Measurements from ENCODE around the gene GP9.

The GP9 gene

DNA sequence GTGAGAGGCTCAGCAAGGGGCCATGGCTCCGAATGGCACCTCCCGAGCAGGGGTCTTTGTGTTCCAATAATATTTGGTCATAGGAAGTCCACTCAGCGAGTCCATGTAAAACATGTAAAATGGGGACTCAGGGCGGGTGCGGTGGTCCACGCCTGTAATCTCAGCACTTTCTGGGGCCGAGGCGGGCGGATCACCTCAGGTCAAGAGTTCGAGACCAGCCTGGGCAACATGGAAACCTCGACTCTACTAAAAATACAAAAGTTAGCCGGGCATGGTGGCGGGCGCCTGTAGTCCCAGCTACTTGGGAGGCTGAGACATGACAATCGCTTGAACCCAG, 33.1 kb upstream of the GP9 start:
- TF ChIP-seq, protein P1, sequence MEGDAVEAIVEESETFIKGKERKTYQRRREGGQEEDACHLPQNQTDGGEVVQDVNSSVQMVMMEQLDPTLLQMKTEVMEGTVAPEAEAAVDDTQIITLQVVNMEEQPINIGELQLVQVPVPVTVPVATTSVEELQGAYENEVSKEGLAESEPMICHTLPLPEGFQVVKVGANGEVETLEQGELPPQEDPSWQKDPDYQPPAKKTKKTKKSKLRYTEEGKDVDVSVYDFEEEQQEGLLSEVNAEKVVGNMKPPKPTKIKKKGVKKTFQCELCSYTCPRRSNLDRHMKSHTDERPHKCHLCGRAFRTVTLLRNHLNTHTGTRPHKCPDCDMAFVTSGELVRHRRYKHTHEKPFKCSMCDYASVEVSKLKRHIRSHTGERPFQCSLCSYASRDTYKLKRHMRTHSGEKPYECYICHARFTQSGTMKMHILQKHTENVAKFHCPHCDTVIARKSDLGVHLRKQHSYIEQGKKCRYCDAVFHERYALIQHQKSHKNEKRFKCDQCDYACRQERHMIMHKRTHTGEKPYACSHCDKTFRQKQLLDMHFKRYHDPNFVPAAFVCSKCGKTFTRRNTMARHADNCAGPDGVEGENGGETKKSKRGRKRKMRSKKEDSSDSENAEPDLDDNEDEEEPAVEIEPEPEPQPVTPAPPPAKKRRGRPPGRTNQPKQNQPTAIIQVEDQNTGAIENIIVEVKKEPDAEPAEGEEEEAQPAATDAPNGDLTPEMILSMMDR (IDR thresholded peaks at IDR 0.05; ENCODE audit: low read depth, low read length, missing control alignments): no peak
- peak overlapping the region; percentile 59 for H3K4me3 ChIP-seq (ENCODE audit: low read depth, low read length)
- DNase-seq (ENCODE audit: low read depth): no peak

- no peak for DNase-seq (ENCODE audit: low read depth)
- no peak overlapping the region for H3K4me3 ChIP-seq (ENCODE audit: low read depth, low read length)
- TF ChIP-seq, protein P1 (IDR thresholded peaks at IDR 0.05; ENCODE audit: low read depth, low read length, missing control alignments): no peak
These were observed 31.7 kb upstream of the GP9 start for GRCh38 chr3:129028866-129029265.

GRCh38 chr3:129030611-129031010, 30.0 kb upstream of the GP9 start:
- no peak for DNase-seq (ENCODE audit: low read depth)
- no peak overlapping the region for H3K4me3 ChIP-seq (ENCODE audit: low read depth, low read length)
- TF ChIP-seq, protein P1 (IDR thresholded peaks at IDR 0.05; ENCODE audit: low read depth, low read length, missing control alignments): no peak

- DNase-seq (ENCODE audit: low read depth): no peak
- no peak overlapping the region for H3K4me3 ChIP-seq (ENCODE audit: low read depth, low read length)
- TF ChIP-seq, protein P1 (IDR thresholded peaks at IDR 0.05; ENCODE audit: low read depth, low read length, missing control alignments): no peak
These were observed 28.9 kb upstream of the GP9 start for GRCh38 chr3:129031476-129032215.

DNA sequence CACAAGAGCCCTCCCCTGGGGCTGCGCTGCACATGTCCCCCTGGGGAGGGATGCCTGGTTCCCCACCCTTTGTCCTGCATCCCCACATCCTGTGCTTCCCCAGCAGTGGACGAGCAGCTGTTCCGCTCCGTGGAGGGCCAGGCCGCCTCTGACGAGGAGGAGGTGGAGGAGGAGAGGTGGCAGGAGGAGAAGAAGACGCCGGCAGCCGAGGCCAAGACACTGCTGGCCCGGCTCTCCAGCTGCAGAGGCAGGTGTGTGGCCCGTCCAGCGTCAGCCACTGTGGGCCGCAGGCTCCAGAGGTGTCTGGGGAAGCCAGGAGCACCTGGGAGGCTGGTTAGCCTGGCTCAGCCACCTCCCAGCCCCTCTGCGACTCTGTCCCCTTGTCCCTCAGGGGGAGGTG, 27.9 kb upstream of the GP9 start:
- DNase-seq (ENCODE audit: low read depth): no peak
- no peak overlapping the region for H3K4me3 ChIP-seq (ENCODE audit: low read depth, low read length)
- TF ChIP-seq, protein P1 (IDR thresholded peaks at IDR 0.05; ENCODE audit: low read depth, low read length, missing control alignments): no peak

DNA sequence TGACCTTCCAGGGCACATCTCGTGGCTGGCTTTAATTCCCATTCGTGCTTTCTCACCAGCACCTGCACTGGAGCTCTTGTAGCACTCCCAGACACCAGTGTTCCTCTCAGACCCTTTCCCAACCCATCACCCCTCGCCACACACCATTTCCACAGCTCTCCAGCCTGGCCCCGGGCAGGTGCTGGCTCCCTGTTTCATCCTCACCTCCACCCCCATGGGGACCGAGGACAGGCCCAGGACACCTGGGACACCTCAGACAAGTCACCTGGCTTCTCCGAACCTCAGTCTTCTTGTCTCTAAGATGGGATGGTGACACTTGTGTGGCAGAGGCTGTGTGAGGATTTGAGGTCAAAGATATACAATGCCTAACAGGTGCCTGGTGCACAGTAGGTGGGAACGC, 27.4 kb upstream of the GP9 start:
- no peak for DNase-seq (ENCODE audit: low read depth)
- TF ChIP-seq, protein P1 (IDR thresholded peaks at IDR 0.05; ENCODE audit: low read depth, low read length, missing control alignments): no peak
- H3K4me3 ChIP-seq (ENCODE audit: low read depth, low read length): no peak overlapping the region

Measured in GM12864 (cell line).